Measurements from ENCODE around the gene COLEC11. TPM values are rescaled to one million over a fixed set of nuclear protein-coding genes. Genes with fewer than 3 reads are reported as not detected.

COLEC11 gene
- total and polyA plus RNA-seq, 2 donors = 5.2 to 9.2 TPM

DNA sequence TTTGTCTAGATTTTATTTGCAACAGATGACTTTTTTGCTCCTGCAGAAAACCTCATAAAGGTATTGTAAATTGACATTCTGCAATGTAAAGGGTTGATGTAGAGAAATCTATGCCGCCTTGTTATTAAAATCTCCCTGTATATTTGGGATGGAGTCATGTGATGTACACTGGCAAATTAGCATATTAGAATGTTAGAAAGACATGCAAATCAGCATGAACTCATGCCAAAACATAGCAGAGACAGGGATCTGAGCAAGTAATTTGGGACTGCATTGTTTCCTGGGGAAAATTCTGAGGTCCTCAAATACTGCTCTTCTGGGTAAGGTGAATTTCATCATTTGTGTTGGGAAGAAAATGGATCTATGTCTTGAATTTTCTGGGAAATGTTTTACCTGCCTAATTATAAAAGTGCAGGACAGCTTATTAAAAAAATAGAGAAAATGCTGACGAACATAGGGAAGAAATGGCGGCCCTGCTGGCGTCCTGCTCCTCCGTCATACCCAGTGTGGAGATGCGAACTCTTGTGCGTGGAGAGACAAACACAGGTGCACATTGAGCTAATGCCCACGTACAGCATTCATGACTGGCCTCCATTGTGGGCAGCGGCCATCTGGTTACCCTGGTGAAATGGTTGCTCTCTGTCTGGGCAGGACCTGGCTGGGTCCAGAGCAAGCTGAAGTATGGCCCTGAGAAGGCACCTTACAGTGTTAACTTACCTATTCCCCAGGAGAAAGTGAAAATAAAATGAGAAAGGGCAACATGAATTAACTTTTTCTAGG is 79.3 kb downstream of the COLEC11 start:
- WGBS = 90% methylated on average over 9 of the region's 9 CpGs
- no peak for DNase-seq (ENCODE audit: low read depth in 6 of 9, low spot score in 9 of 9)

DNA sequence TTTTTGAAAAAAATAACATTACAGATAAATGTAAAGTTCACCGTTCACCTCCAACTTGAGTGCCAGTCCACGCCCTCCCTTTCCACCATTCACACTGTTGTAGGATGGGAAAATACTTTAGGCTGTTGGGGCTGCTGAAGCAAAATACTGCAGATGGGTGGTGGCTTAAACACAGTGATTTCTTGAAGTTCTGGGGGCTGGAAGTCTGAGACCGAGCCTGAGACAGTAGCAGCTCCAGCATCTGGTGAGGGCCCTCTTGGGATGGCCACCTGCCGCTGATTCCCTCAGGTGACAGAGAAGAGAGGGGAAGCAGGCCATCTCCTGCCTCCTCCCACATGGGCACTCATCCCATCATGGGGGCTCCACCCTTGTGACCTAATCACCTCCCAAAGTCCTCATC is 80.8 kb downstream of the COLEC11 start:
- Histone ChIP-seq H3K4me3 (ENCODE audit: low read length in 2 of 2) (no peak overlapping the region), H3K36me3 (ENCODE audit: control insufficient read depth in 2 of 2, insufficient read depth in 2 of 2, low read length in 1 of 2) (no peaks in the 10 kb centered on the region)

More for the DNA sequence above, 79.3 kb downstream of the COLEC11 start:
- H3K36me3 ChIP-seq (ENCODE audit: control insufficient read depth in 2 of 2, insufficient read depth in 2 of 2, low read length in 1 of 2) = no peaks in the 10 kb centered on the region
- no peaks in the 10 kb centered on the region for H3K4me1 ChIP-seq (ENCODE audit: control insufficient read depth in 2 of 2, insufficient read depth in 2 of 2, low read length in 2 of 2)
- H3K4me3 ChIP-seq (ENCODE audit: low read length in 2 of 2) = no peak overlapping the region
- H3K27me3 ChIP-seq (ENCODE audit: control insufficient read depth in 2 of 2, insufficient read depth in 1 of 2, low read length in 1 of 2) = no peaks in the 10 kb centered on the region
- no peak overlapping the region for H3K27ac ChIP-seq (ENCODE audit: low read depth in 1 of 2, low read length in 1 of 2)
- H3K9me3 ChIP-seq (ENCODE audit: control insufficient read depth in 2 of 2, insufficient read depth in 1 of 2, low read length in 1 of 2) = no peaks in the 10 kb centered on the region

DNA sequence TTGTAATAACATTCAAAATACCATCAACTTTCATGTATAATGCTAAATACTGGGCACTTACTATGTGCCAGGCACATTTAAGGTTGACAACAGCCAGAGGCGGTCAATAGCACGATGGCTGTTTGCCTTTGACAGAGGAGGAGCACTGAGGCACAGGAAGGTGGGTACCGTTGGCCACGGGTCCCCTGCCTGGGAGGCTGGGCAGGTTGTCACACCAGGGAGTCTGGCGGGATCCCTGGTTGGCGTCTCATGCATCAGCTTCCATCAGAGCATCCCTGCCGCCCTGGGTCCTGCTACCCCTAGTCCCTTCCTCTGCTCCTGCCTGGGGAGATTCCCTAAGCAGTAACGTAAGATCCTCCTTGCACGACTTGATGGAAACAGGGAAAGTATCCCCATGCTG is 82.5 kb downstream of the COLEC11 start:
- no peak overlapping the region for H3K4me3 ChIP-seq (ENCODE audit: low read length in 2 of 2)
- H3K27me3 ChIP-seq (ENCODE audit: control insufficient read depth in 2 of 2, insufficient read depth in 1 of 2, low read length in 1 of 2) = no peaks in the 10 kb centered on the region
- H3K4me1 ChIP-seq (ENCODE audit: control insufficient read depth in 2 of 2, insufficient read depth in 2 of 2, low read length in 2 of 2) = no peaks in the 10 kb centered on the region
- 88% methylated on average over 9 of the region's 9 CpGs for WGBS
- H3K27ac ChIP-seq (ENCODE audit: low read depth in 1 of 2, low read length in 1 of 2) = no peak overlapping the region
- no peak for DNase-seq (ENCODE audit: low read depth in 6 of 9, low spot score in 9 of 9)
- no peaks in the 10 kb centered on the region for H3K36me3 ChIP-seq (ENCODE audit: control insufficient read depth in 2 of 2, insufficient read depth in 2 of 2, low read length in 1 of 2)
- no peaks in the 10 kb centered on the region for H3K9me3 ChIP-seq (ENCODE audit: control insufficient read depth in 2 of 2, insufficient read depth in 1 of 2, low read length in 1 of 2)

More for the DNA sequence above, 80.8 kb downstream of the COLEC11 start:
- Histone ChIP-seq H3K27me3 (ENCODE audit: control insufficient read depth in 2 of 2, insufficient read depth in 1 of 2, low read length in 1 of 2) (no peaks in the 10 kb centered on the region), H3K4me1 (ENCODE audit: control insufficient read depth in 2 of 2, insufficient read depth in 2 of 2, low read length in 2 of 2) (no peaks in the 10 kb centered on the region), H3K9me3 (ENCODE audit: control insufficient read depth in 2 of 2, insufficient read depth in 1 of 2, low read length in 1 of 2) (no peaks in the 10 kb centered on the region), H3K27ac (ENCODE audit: low read depth in 1 of 2, low read length in 1 of 2) (no peak overlapping the region)
- no peak for DNase-seq (ENCODE audit: low read depth in 6 of 9, low spot score in 9 of 9)
- 94% methylated on average over 4 of the region's 4 CpGs for WGBS

DNA sequence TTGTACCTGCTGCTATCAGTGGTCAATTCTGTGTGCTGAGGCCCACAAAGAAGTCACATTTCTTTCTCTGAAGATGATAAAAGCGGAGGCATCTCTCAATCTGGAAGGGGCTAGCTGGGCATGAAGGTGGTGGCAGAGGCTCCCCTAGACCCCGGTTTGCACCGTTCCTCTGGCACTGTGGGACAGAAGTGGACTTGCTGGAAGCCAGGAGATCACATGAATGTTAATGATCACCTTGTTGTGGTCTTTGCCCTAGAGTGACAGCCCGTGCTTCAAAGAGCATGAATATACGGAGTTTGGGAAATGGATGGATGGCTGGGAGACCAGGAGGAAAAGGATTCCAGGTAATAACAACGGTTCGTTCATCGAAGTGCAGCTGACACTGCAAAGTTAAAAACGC is 83.3 kb downstream of the COLEC11 start:
- H3K27me3 ChIP-seq (ENCODE audit: control insufficient read depth in 2 of 2, insufficient read depth in 1 of 2, low read length in 1 of 2) = no peaks in the 10 kb centered on the region
- DNase-seq (ENCODE audit: low read depth in 6 of 9, low spot score in 9 of 9) = no peak
- H3K27ac ChIP-seq (ENCODE audit: low read depth in 1 of 2, low read length in 1 of 2) = no peak overlapping the region
- no peak overlapping the region for H3K4me3 ChIP-seq (ENCODE audit: low read length in 2 of 2)
- no peaks in the 10 kb centered on the region for H3K4me1 ChIP-seq (ENCODE audit: control insufficient read depth in 2 of 2, insufficient read depth in 2 of 2, low read length in 2 of 2)
- 89% methylated on average over 9 of the region's 9 CpGs for WGBS
- H3K36me3 ChIP-seq (ENCODE audit: control insufficient read depth in 2 of 2, insufficient read depth in 2 of 2, low read length in 1 of 2) = no peaks in the 10 kb centered on the region
- no peaks in the 10 kb centered on the region for H3K9me3 ChIP-seq (ENCODE audit: control insufficient read depth in 2 of 2, insufficient read depth in 1 of 2, low read length in 1 of 2)

- 94% methylated on average over 2 of the region's 2 CpGs for WGBS
- no peaks in the 10 kb centered on the region for H3K9me3 ChIP-seq (ENCODE audit: control insufficient read depth in 2 of 2, insufficient read depth in 1 of 2, low read length in 1 of 2)
- no peaks in the 10 kb centered on the region for H3K4me1 ChIP-seq (ENCODE audit: control insufficient read depth in 2 of 2, insufficient read depth in 2 of 2, low read length in 2 of 2)
- H3K4me3 ChIP-seq (ENCODE audit: low read length in 2 of 2) = no peak overlapping the region
- no peak for DNase-seq (ENCODE audit: low read depth in 6 of 9, low spot score in 9 of 9)
- H3K27me3 ChIP-seq (ENCODE audit: control insufficient read depth in 2 of 2, insufficient read depth in 1 of 2, low read length in 1 of 2) = no peaks in the 10 kb centered on the region
- H3K27ac ChIP-seq (ENCODE audit: low read depth in 1 of 2, low read length in 1 of 2) = no peak overlapping the region
- no peaks in the 10 kb centered on the region for H3K36me3 ChIP-seq (ENCODE audit: control insufficient read depth in 2 of 2, insufficient read depth in 2 of 2, low read length in 1 of 2)
Observed at GRCh38 chr2:3679180-3679579, 84.3 kb downstream of the COLEC11 start.

DNA sequence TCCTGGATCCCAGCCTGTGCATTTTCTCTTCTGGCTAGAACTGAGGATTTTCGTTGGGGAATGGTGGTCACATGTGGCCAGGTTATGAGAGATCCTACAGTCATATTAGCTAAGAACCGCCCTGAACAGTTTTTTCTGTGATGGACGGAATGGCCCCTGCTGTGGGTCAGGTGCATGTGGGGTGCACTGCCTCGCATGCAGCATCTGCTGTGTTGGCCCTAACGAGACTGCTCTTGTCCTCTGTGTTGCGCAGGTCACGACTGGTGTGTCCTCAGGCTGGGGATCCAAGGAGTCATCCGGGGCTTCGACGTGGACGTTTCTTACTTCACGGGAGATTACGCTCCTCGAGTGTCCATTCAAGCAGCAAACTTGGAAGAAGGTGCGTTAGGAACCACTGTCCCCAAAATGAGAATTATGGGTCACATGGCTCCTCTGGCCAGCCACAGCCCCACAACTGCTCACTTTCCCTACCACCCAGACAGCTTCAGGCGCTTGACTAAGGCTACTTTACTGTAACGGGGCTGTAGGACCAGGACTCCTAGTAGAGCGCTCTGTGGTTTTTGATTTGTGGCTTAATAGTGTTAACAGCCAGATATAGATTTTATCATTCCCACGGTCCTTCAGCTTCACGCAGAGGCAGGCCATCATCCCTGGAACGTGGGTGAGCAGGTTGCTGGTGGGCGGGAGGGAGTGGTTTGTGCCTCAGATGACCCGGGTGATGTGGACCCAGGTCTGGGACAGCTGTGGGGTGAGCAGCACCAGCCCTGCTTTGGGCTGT is 84.9 kb downstream of the COLEC11 start:
- H3K27ac ChIP-seq (ENCODE audit: low read depth in 1 of 2, low read length in 1 of 2) = no peak overlapping the region
- WGBS = 90% methylated on average over 23 of the region's 23 CpGs
- no peaks in the 10 kb centered on the region for H3K9me3 ChIP-seq (ENCODE audit: control insufficient read depth in 2 of 2, insufficient read depth in 1 of 2, low read length in 1 of 2)
- H3K36me3 ChIP-seq (ENCODE audit: control insufficient read depth in 2 of 2, insufficient read depth in 2 of 2, low read length in 1 of 2) = no peaks in the 10 kb centered on the region
- no peak for DNase-seq (ENCODE audit: low read depth in 6 of 9, low spot score in 9 of 9)
- no peaks in the 10 kb centered on the region for H3K27me3 ChIP-seq (ENCODE audit: control insufficient read depth in 2 of 2, insufficient read depth in 1 of 2, low read length in 1 of 2)
- no peaks in the 10 kb centered on the region for H3K4me1 ChIP-seq (ENCODE audit: control insufficient read depth in 2 of 2, insufficient read depth in 2 of 2, low read length in 2 of 2)
- no peak overlapping the region for H3K4me3 ChIP-seq (ENCODE audit: low read length in 2 of 2)

DNA sequence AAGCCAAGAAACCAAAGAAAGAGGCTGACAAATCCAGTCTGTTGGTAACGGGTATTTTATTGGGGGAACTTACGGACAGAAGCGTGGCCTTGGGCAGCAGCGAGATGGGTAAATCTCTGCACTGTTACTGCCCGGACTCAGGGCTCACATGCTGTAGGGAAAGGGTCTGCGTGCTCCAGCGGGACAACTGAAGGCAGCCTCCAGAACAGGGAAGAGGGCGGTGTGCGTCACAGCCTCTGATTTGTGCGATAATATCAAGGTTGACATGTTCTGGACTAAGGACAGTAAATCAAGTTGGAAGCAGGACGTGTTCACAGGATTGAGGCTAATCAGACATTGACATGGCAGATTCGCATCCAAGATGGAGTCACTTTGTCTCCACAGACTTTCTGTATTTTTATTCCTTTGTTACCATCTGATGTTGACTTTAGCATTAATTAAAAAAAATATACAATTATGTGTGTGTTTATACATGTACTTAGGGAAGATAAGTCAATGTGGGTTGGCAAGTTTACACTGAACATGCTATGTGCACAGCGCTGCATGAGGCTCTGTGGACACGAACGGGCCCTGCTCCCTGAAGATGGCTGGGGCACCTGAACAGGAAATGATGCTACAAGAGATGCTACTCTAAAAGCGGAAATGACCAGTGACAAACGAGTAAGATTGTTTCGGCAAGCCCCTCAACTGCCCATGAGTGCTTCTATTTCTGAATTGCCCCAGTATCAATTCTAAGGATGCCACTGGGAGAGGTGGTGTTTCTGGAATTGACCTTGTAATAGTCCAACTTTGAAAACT is 85.8 kb downstream of the COLEC11 start:
- Histone ChIP-seq H3K4me1 (ENCODE audit: control insufficient read depth in 2 of 2, insufficient read depth in 2 of 2, low read length in 2 of 2) (no peaks in the 10 kb centered on the region), H3K27ac (ENCODE audit: low read depth in 1 of 2, low read length in 1 of 2) (no peak overlapping the region), H3K4me3 (ENCODE audit: low read length in 2 of 2) (no peak overlapping the region), H3K9me3 (ENCODE audit: control insufficient read depth in 2 of 2, insufficient read depth in 1 of 2, low read length in 1 of 2) (no peaks in the 10 kb centered on the region), H3K36me3 (ENCODE audit: control insufficient read depth in 2 of 2, insufficient read depth in 2 of 2, low read length in 1 of 2) (no peaks in the 10 kb centered on the region), H3K27me3 (ENCODE audit: control insufficient read depth in 2 of 2, insufficient read depth in 1 of 2, low read length in 1 of 2) (no peaks in the 10 kb centered on the region)
- no peak for DNase-seq (ENCODE audit: low read depth in 6 of 9, low spot score in 9 of 9)
- WGBS = 94% methylated on average over 18 of the region's 18 CpGs

GRCh38 chr2:3681625-3682024 is 86.7 kb downstream of the COLEC11 start:
- DNase-seq (ENCODE audit: low read depth in 6 of 9, low spot score in 9 of 9) = no peak
- Histone ChIP-seq H3K9me3 (ENCODE audit: control insufficient read depth in 2 of 2, insufficient read depth in 1 of 2, low read length in 1 of 2) (no peaks in the 10 kb centered on the region), H3K27me3 (ENCODE audit: control insufficient read depth in 2 of 2, insufficient read depth in 1 of 2, low read length in 1 of 2) (no peaks in the 10 kb centered on the region), H3K4me1 (ENCODE audit: control insufficient read depth in 2 of 2, insufficient read depth in 2 of 2, low read length in 2 of 2) (no peaks in the 10 kb centered on the region), H3K36me3 (ENCODE audit: control insufficient read depth in 2 of 2, insufficient read depth in 2 of 2, low read length in 1 of 2) (no peaks in the 10 kb centered on the region), H3K4me3 (ENCODE audit: low read length in 2 of 2) (no peak overlapping the region), H3K27ac (ENCODE audit: low read depth in 1 of 2, low read length in 1 of 2) (no peak overlapping the region)
- WGBS = 93% methylated on average over 5 of the region's 5 CpGs

DNA sequence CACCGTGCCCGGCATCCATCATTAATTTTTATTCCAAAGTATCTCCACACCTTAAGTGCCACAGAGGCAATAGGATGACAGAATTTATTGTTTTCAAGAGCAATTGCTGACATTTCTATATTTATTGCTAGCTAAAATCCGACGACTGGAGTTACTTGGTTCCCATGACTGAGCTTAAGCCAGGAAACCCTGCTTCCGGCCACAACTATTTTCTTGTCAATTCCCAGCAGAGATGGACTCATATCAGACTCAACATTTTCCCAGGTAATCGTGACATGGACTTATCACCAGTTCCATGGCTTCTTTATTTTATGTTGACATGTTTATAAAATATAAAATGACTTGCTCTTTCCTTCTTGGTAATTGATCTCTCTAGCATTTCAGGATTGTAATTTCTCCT is 87.9 kb downstream of the COLEC11 start:
- WGBS = 75% methylated on average over 6 of the region's 6 CpGs
- Histone ChIP-seq H3K36me3 (ENCODE audit: control insufficient read depth in 2 of 2, insufficient read depth in 2 of 2, low read length in 1 of 2) (no peaks in the 10 kb centered on the region), H3K4me3 (ENCODE audit: low read length in 2 of 2) (no peak overlapping the region), H3K27ac (ENCODE audit: low read depth in 1 of 2, low read length in 1 of 2) (no peak overlapping the region), H3K4me1 (ENCODE audit: control insufficient read depth in 2 of 2, insufficient read depth in 2 of 2, low read length in 2 of 2) (no peaks in the 10 kb centered on the region), H3K27me3 (ENCODE audit: control insufficient read depth in 2 of 2, insufficient read depth in 1 of 2, low read length in 1 of 2) (no peaks in the 10 kb centered on the region), H3K9me3 (ENCODE audit: control insufficient read depth in 2 of 2, insufficient read depth in 1 of 2, low read length in 1 of 2) (no peaks in the 10 kb centered on the region)
- DNase-seq (ENCODE audit: low read depth in 6 of 9, low spot score in 9 of 9) = no peak

All from thymus (tissue), 11 donors.